ENCODE data around the gene SPTLC3. TPM values are rescaled to one million over a fixed set of nuclear protein-coding genes. Genes with fewer than 3 reads are reported as not detected.

The SPTLC3 gene
- total RNA-seq, 4 donors from 2014 or later = 15.9 to 21.9 (median 18.7) TPM

DNA sequence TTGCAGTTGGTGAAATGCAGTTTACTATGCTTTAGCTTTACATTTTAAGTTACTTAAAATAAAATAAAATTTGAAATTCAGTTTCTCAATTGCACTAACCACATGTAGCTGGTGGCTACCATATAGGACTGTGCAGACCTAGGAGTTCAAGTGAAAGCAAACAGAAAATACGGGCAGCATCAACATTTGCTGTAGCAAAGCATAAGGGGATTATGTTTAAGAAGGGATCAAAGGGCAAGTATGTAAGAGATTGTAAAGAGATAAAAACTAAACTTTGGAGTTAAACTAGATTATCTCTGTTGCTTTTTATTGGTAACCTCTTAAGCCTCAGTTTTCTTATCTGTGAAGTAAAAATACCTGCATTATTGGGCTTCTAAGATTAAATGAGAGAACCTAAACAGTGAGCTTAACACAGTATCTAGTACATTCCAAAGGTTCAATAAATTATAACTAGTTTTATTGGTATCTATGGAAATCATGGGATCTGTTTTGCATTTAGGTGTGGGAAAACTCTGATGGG lies 81.2 kb downstream of the SPTLC3 start:
- H3K27me3 ChIP-seq = no peaks in the 10 kb centered on the region
- H3K4me1 ChIP-seq = peaks cover 0 to 17% (median 0%) of the 10 kb centered on the region in 4 donors
- DNase-seq = no peak
- no peak overlapping the region for H3K4me3 ChIP-seq
- TF ChIP-seq, protein P1, sequence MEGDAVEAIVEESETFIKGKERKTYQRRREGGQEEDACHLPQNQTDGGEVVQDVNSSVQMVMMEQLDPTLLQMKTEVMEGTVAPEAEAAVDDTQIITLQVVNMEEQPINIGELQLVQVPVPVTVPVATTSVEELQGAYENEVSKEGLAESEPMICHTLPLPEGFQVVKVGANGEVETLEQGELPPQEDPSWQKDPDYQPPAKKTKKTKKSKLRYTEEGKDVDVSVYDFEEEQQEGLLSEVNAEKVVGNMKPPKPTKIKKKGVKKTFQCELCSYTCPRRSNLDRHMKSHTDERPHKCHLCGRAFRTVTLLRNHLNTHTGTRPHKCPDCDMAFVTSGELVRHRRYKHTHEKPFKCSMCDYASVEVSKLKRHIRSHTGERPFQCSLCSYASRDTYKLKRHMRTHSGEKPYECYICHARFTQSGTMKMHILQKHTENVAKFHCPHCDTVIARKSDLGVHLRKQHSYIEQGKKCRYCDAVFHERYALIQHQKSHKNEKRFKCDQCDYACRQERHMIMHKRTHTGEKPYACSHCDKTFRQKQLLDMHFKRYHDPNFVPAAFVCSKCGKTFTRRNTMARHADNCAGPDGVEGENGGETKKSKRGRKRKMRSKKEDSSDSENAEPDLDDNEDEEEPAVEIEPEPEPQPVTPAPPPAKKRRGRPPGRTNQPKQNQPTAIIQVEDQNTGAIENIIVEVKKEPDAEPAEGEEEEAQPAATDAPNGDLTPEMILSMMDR (IDR thresholded peaks at IDR 0.05) = no peak
- TF ChIP-seq POLR2A (IDR thresholded peaks at IDR 0.05) = no peak
- no peaks in the 10 kb centered on the region for H3K9me3 ChIP-seq
- H3K27ac ChIP-seq = no peak overlapping the region
- no peaks in the 10 kb centered on the region for H3K36me3 ChIP-seq

- no peak overlapping the region for H3K4me3 ChIP-seq
These were observed 83.3 kb downstream of the SPTLC3 start for GRCh38 chr20:13092111-13092510.

DNA sequence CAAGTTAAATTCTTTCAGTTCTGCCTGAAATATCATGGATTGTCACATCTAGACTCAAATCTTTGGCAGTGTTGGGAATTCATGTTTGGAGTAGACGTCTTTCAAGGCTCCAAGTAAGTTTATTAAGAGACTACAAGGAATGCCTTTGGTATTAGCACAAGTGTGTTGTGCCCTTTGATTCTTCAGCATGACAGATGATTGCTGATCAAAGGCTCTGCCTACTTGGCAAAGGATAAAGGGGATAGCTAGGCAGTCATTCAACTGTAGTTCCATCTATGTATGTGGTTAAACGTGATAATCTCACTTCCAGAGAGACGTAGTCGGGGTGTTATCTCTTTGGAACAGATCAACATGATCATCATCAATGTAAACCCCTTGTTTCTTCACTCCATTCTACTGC lies 86.2 kb downstream of the SPTLC3 start:
- no peak overlapping the region for H3K27ac ChIP-seq
- no peaks in the 10 kb centered on the region for H3K36me3 ChIP-seq
- DNase-seq = no peak
- peaks cover 0 to 17% (median 0%) of the 10 kb centered on the region in 4 donors for H3K4me1 ChIP-seq
- no peaks in the 10 kb centered on the region for H3K27me3 ChIP-seq
- H3K4me3 ChIP-seq = no peak overlapping the region
- no peaks in the 10 kb centered on the region for H3K9me3 ChIP-seq
- TF ChIP-seq POLR2A (IDR thresholded peaks at IDR 0.05) = no peak
- TF ChIP-seq, protein P1 (IDR thresholded peaks at IDR 0.05) = no peak

More at GRCh38 chr20:13092111-13092510, 83.3 kb downstream of the SPTLC3 start:
- H3K27me3 ChIP-seq = no peaks in the 10 kb centered on the region
- no peaks in the 10 kb centered on the region for H3K9me3 ChIP-seq
- DNase-seq = no peak
- H3K4me1 ChIP-seq = peaks cover 0 to 17% (median 0%) of the 10 kb centered on the region in 4 donors
- H3K27ac ChIP-seq = no peak overlapping the region
- TF ChIP-seq POLR2A (IDR thresholded peaks at IDR 0.05) = no peak
- TF ChIP-seq, protein P1 (IDR thresholded peaks at IDR 0.05) = no peak
- no peaks in the 10 kb centered on the region for H3K36me3 ChIP-seq

- H3K36me3 ChIP-seq = no peaks in the 10 kb centered on the region
- no peak for DNase-seq
- no peak overlapping the region for H3K4me3 ChIP-seq
- no peaks in the 10 kb centered on the region for H3K27me3 ChIP-seq
- H3K27ac ChIP-seq = no peak overlapping the region
- H3K4me1 ChIP-seq = peaks cover 0 to 6% (median 0%) of the 10 kb centered on the region in 4 donors
- no peaks in the 10 kb centered on the region for H3K9me3 ChIP-seq
- TF ChIP-seq POLR2A (IDR thresholded peaks at IDR 0.05) = no peak
- TF ChIP-seq, protein P1 (IDR thresholded peaks at IDR 0.05) = no peak
These were observed 90.1 kb downstream of the SPTLC3 start for GRCh38 chr20:13098720-13099355.

DNA sequence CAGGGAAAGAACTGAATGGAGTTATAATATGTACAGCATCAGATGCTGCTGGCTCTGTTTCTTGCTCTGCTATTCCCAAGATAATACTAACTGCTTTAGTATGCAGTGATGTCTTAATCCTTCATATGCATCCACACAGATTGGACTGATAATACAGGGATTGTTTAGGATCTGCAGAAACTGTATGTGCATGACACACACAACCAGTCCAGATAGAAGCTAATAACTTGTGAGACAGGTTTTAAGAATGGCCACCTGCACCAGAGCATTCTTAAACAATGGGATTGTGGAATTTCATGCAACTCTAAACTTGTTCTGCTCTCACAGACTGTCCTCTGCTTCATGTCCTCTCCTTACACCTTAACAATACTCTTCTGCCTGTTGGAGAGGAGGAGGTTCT lies 90.9 kb downstream of the SPTLC3 start:
- TF ChIP-seq POLR2A (IDR thresholded peaks at IDR 0.05) = no peak
- TF ChIP-seq, protein P1 (IDR thresholded peaks at IDR 0.05) = no peak
- no peaks in the 10 kb centered on the region for H3K27me3 ChIP-seq
- H3K36me3 ChIP-seq = no peaks in the 10 kb centered on the region
- H3K9me3 ChIP-seq = no peaks in the 10 kb centered on the region
- H3K27ac ChIP-seq = no peak overlapping the region
- peaks cover 0 to 2% (median 0%) of the 10 kb centered on the region in 4 donors for H3K4me1 ChIP-seq
- no peak for DNase-seq
- no peak overlapping the region for H3K4me3 ChIP-seq

Measured in Peyer's patch (tissue), 4 donors.